Measurements from ENCODE around the gene CCDC13. TPM values are rescaled to one million over a fixed set of nuclear protein-coding genes. Genes with fewer than 3 reads are reported as not detected.

CCDC13 gene
- polyA plus RNA-seq, 1 donor (not counting 4 experiments of a cell fraction or from before 2014, with no cell fraction given) = 0.21 TPM

DNA sequence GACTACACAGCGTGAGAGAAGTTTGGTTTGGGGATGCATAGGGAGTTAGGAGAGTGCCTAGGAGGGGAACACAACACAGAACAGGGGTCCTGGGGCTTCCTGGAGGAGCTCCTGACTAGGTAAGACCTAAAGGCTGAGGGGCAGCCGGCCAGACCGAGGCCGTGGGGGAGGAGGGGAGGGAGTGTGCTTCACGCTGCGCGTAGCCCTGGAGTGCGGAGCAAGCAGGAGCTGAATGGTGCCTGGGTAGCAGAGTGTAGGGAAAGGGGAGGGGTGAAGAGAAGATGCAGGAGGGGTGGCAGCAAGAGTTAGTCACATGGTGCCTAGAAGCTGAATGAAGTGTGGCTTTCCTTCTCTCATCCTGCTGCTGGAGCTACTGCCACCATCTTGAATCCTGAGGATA, 38.0 kb downstream of the CCDC13 start:
- TF ChIP-seq, protein P1, sequence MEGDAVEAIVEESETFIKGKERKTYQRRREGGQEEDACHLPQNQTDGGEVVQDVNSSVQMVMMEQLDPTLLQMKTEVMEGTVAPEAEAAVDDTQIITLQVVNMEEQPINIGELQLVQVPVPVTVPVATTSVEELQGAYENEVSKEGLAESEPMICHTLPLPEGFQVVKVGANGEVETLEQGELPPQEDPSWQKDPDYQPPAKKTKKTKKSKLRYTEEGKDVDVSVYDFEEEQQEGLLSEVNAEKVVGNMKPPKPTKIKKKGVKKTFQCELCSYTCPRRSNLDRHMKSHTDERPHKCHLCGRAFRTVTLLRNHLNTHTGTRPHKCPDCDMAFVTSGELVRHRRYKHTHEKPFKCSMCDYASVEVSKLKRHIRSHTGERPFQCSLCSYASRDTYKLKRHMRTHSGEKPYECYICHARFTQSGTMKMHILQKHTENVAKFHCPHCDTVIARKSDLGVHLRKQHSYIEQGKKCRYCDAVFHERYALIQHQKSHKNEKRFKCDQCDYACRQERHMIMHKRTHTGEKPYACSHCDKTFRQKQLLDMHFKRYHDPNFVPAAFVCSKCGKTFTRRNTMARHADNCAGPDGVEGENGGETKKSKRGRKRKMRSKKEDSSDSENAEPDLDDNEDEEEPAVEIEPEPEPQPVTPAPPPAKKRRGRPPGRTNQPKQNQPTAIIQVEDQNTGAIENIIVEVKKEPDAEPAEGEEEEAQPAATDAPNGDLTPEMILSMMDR (optimal IDR thresholded peaks at IDR 0.05 in 1 of 3, IDR thresholded peaks at IDR 0.05 in 1 of 3, conservative IDR thresholded peaks at IDR 0.05 in 1 of 3; ENCODE audit: extremely low read depth in 1 of 3, insufficient read depth in 2 of 3, low read length in 3 of 3) = no peak
- TF ChIP-seq EZH2 (IDR thresholded peaks at IDR 0.05; ENCODE audit: low read length) = no peak
- Histone ChIP-seq H3K27ac (ENCODE audit: control insufficient read depth, insufficient read depth, low read length) (no peak overlapping the region), H4K20me1 (ENCODE audit: control insufficient read depth, extremely low read depth, insufficient read depth, low read length) (peaks cover 2% of the 10 kb centered on the region), H3K4me1 (ENCODE audit: control insufficient read depth, extremely low read depth, insufficient read depth, low read length) (no peaks in the 10 kb centered on the region), H3K36me3 (ENCODE audit: control insufficient read depth in 2 of 2, extremely low read depth in 1 of 2, insufficient read depth in 2 of 2, low read length in 2 of 2) (no peaks in the 10 kb centered on the region), H3K27me3 (ENCODE audit: control insufficient read depth, extremely low read depth, insufficient read depth, low read length) (peaks cover 4% of the 10 kb centered on the region), H3K9me3 (ENCODE audit: control insufficient read depth, low read depth, low read length) (no peaks in the 10 kb centered on the region), H3K4me2 (ENCODE audit: control insufficient read depth, extremely low read depth, insufficient read depth, low read depth, low read length) (no peak overlapping the region), H3K9ac (ENCODE audit: control insufficient read depth, extremely low read depth, insufficient read depth, low read length) (no peak overlapping the region), H2AFZ (ENCODE audit: control insufficient read depth, low read length) (no peak overlapping the region), H3K9me1 (ENCODE audit: control insufficient read depth, extremely low read depth, insufficient read depth, low read length) (no peaks in the 10 kb centered on the region), H3K79me2 (ENCODE audit: control insufficient read depth, insufficient read depth, low read length) (no peaks in the 10 kb centered on the region), H3K4me3 (ENCODE audit: control insufficient read depth in 2 of 3, extremely low read depth in 1 of 3, insufficient read depth in 2 of 3, low read depth in 1 of 3, low read length in 3 of 3) (no peak overlapping the region)
- dilution Hi-C loops (cut with MboI; ENCODE audit: extremely low pct_ligation_motif_present, low sequenced_read_pairs) = no loop called here
- DNase-seq (ENCODE audit: low read depth, low spot score) (no peak), FAIRE-seq (no peak)

DNA sequence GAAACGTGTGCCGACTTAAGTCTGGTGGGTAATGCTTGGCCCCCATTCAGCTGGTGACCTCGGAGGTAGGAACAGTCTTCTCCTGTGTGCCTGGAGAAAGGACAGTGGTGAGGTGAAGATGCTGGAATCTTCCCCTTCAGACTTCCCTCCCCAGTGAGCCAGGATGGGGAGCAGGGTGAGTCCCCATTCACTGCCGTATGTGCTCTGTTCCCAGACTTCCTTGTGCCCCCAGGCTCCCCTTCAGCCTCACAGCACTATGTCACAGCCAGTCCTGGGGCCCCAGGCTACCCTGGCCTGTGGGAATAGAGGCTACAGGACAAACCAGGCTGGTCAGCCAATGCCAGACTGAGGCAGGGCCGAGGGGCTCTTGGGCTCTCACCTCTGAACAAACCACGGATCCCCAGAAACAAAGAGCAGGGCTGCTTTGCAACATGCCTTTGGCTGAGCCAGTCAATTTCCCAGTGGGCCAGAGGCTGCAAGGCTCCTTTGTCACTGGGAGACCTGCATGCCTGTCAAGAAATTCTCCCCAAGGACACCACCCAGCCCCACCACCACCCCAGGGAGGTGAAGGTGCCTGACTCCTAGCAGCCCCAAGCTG, 38.7 kb downstream of the CCDC13 start:
- Histone ChIP-seq H3K9ac (ENCODE audit: control insufficient read depth, extremely low read depth, insufficient read depth, low read length) (no peak overlapping the region), H3K36me3 (ENCODE audit: control insufficient read depth in 2 of 2, extremely low read depth in 1 of 2, insufficient read depth in 2 of 2, low read length in 2 of 2) (no peaks in the 10 kb centered on the region), H3K4me2 (ENCODE audit: control insufficient read depth, extremely low read depth, insufficient read depth, low read depth, low read length) (no peak overlapping the region), H3K27me3 (ENCODE audit: control insufficient read depth, extremely low read depth, insufficient read depth, low read length) (peaks cover 4% of the 10 kb centered on the region), H3K27ac (ENCODE audit: control insufficient read depth, insufficient read depth, low read length) (no peak overlapping the region), H3K9me3 (ENCODE audit: control insufficient read depth, low read depth, low read length) (no peaks in the 10 kb centered on the region), H3K4me1 (ENCODE audit: control insufficient read depth, extremely low read depth, insufficient read depth, low read length) (no peaks in the 10 kb centered on the region), H3K4me3 (ENCODE audit: control insufficient read depth in 2 of 3, extremely low read depth in 1 of 3, insufficient read depth in 2 of 3, low read depth in 1 of 3, low read length in 3 of 3) (no peak overlapping the region), H2AFZ (ENCODE audit: control insufficient read depth, low read length) (no peak overlapping the region), H3K79me2 (ENCODE audit: control insufficient read depth, insufficient read depth, low read length) (no peaks in the 10 kb centered on the region), H4K20me1 (ENCODE audit: control insufficient read depth, extremely low read depth, insufficient read depth, low read length) (no peaks in the 10 kb centered on the region), H3K9me1 (ENCODE audit: control insufficient read depth, extremely low read depth, insufficient read depth, low read length) (no peaks in the 10 kb centered on the region)
- FAIRE-seq = no peak
- dilution Hi-C loops (cut with MboI; ENCODE audit: extremely low pct_ligation_motif_present, low sequenced_read_pairs) = no loop called here
- DNase-seq (ENCODE audit: low read depth, low spot score) = no peak
- no peak for TF ChIP-seq EZH2 (IDR thresholded peaks at IDR 0.05; ENCODE audit: low read length)
- TF ChIP-seq, protein P1 (optimal IDR thresholded peaks at IDR 0.05 in 1 of 3, IDR thresholded peaks at IDR 0.05 in 1 of 3, conservative IDR thresholded peaks at IDR 0.05 in 1 of 3; ENCODE audit: extremely low read depth in 1 of 3, insufficient read depth in 2 of 3, low read length in 3 of 3) = no peak
